Left cardiac atrium (tissue), 4 donors: ENCODE measurements around the gene TMA7B. TPM values are rescaled to one million over a fixed set of nuclear protein-coding genes. Genes with fewer than 3 reads are reported as not detected.
A peak's percentile ranks its signal among the peaks of the same experiment; 100 is the strongest.

Source experiments
- ATAC-seq, 2 donors: fragments of 200-7000 bp; cut with Tn5 transposase; one replicate each; pipeline ENCODE4 v1.9.1; 2020; ENCODE audit warnings: mild to moderate bottlenecking in 2 of 2, moderate library complexity in 2 of 2
- DNase-seq: peaks from one replicate; pipeline ENCODE4 v3.0.0-alpha.2; 2020
- intact Hi-C, 2 donors: fragments of 100-400 bp; cut with DNase I; formaldehyde crosslinking; loops; one replicate each; pipeline versions ENCODE4 v1.14.1 to v1.15.1; 2022 to 2023
- total RNA-seq, 2 donors: library from RNA; stranded (reverse); fragmentation: NEBNext Ultra II Directional; extraction: Animal tissue kit (Norgen Biotek cat#: 25700); gene quantifications; one replicate each; pipeline ENCODE4 v1.2.1, GENCODE V29; 2021
- donor health status: DM: no; HTN: yes; CAD: no.
- donor health status: DM: no; HTN: yes; CAD: no; lungs with severe emphysema.
- donor health status: DM: yes; HTN: yes; CAD: no.
- donor health status: Dilated cardiomyopathy.

The TMA7B gene
- total RNA-seq, 2 donors from 2014 or later, result not detected

DNA sequence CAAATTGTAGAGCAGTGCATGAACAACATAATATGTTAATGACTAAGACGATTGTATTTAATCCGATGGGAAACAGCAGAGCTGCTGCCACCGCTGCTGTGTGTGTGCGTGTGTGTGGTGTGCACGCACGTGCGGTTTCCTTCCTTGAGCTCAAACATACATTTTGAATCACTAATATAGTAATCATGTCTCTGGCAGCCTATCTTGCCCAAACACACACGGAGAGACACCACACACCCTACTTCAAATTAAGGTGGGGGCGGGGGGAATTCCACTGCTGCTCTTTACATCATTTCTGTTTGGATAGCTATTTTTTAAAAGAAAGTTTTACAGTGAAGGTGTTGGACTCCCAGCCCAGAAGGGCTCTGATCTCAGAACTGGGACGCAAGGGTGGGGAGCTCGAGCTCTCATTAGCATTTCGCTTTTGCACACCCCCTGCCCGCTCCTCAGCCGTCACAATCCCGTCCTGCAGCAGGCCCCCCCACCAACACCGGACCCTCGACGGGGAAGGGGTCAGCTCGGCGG lies 33.9 kb downstream of the TMA7B start:
- ATAC-seq, result no peak
- intact Hi-C loops, result no loop called here

DNA sequence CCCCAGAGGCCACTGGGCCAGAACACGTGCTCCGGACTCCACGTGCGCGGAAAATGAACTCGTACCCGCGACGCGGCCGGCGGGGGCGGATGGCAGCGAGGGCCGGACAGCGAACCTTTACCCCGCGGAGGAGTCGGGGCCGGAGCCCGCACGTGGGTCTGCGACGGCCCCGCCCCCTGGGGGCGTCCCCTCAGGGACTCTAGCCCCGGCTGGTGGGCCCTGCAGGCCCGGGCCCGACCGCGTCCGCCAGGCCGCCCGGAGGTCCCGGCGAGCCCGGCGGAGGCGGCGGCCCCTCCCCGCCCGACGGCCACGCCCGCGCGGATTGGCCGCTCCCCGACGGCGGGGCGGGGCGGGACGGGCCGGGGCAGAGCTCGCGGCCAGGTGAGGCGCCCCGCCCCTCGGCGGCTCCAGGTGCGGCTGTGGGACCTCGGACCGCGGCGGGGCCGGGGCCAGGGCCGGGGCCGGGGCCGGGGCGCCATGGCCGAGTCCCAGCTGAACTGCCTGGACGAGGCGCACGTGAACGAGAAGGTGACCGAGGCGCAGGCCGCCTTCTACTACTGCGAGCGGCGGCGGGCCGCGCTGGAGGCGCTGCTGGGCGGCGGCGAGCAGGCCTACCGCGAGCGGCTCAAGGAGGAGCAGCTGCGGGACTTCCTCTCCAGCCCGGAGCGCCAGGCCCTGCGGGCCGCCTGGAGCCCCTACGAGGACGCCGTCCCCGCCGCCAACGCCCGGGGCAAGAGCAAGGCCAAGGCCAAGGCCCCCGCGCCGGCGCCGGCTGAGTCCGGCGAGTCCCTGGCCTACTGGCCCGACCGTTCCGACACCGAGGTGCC lies 34.6 kb downstream of the TMA7B start, which contains the start of gene FAM83F:
Gene FAM83F, plus strand, starts transcription at position 389 of the 827 bp plus-strand sequence. Its CDS starts 89 bp downstream, at position 478.
- no peak for DNase-seq
- intact Hi-C loops, result no loop called here
- ATAC-seq, result peak; percentile 39 to 52

More for the DNA sequence above, 33.9 kb downstream of the TMA7B start:
- no peak for DNase-seq

DNA sequence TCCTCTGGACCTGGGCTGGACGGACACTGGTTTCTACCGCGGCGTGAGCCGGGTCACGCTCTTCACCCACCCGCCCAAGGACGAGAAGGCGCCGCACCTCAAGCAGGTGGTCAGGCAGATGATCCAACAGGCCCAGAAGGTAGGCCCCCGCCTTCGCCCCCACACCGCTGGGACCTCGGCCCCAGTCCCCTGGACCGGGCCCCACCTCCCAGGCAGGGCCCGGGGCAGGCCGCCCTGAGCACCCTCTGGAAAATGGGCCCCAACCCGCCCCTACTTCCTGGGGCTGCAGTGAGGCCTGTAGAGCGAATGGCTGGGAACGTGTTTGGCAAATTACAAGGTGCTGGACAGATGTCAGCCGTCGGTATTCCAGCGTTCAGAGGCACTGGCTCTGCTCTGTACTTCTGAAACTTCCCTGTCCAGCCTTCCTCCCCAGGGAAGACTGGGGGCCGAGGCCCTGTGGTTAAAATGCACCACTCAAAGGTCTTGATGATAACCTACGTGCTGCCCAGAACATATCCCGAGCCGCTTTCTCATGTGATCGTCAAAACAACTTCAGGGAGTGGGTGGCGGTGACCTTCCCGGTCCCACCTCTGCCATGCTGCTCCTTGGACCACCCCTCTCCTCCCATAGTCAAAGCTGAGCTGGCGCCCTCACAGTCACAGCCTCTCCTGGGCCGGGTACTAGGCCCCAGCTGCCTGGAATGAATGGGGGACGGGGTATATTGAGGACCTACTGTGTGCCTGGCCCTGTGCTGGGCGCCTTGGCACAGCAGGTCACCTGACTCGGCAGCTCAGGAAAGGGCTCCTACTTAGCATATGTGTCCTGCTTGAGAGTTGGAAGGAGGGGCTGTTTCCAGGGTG lies 35.4 kb downstream of the TMA7B start:
- DNase-seq, result no peak
- intact Hi-C loops, result no loop called here
- ATAC-seq, result peak in 1 of 2 donors; percentile 13

DNA sequence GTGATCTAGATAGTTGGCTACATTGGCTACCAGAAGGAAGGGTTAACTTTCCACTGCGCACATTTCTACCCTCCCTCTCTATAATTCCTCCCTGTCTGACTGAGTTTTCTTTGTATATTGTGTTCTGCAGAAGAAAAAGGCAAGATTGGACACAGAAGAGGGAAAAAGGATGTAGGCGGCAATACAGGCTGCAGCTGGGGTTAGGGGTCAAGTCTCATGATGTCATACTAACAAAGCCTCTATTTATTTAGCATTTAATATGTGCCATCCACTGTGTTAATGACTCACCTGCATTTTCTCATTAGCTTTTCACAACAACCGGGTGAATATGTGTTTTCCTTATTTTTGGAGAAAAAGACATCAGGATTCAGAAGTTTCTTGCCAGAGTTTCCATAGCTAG lies 36.5 kb downstream of the TMA7B start:
- intact Hi-C loops, result no loop called here
- DNase-seq (no peak), ATAC-seq (no peak)

- no peak for DNase-seq
- ATAC-seq, result no peak
- intact Hi-C loops, result no loop called here
These were observed 37.2 kb downstream of the TMA7B start for GRCh38 chr22:39997421-39997820.

GRCh38 chr22:39997939-39998726 lies 37.9 kb downstream of the TMA7B start:
- DNase-seq (no peak), ATAC-seq (peak; percentile 35 to 38)
- intact Hi-C loops, result no loop called here

DNA sequence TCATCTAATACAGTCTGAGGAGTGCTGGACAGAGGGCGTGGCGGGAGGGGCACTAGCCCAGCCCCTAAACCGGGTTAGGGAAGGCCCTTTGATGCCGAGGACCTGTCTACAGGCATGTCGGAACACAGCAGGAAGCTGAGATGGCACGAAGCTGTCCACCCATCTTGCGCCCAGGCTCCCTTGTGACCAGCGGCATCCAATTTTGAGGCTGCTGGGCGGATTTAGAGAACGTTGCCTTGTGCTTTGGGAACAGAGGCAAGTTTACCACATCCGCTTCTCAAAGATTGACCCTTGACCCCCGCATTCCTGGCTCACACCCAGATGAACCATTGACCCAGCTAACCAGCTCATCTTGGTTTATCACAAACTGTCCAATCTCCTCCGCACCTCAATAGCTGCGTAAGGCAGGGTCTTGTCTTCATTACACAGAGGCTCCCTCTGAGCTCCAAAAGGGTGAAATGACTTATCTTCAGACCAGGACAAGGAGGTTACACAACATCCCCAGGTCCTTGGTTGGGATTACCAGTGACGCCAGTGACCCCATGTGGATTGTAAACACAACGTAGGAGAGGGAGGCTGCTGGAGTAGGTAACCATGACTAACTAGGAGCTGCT lies 39.1 kb downstream of the TMA7B start:
- DNase-seq (no peak), ATAC-seq (no peak)
- intact Hi-C loops, result no loop called here

DNA sequence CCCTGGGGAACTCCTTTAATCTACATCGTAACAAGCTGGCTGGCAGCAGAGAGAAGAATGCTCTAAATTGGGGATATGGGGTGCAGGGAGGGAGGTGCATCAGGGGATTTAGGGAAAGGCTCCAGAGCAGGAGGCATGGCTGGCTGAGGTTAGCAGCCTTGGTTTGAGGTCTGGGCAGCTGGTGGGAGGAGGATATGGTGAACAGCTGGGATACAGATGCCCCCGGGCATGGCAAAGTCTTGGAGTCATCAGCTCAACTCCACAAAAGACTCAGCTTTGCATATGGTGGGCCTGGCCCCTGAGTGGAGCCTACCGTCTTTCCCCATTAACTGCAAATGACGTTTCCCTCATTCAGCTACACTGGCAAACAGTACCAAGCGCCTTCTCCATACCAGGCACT lies 40.0 kb downstream of the TMA7B start:
- DNase-seq (no peak), ATAC-seq (no peak)
- intact Hi-C loops, result loop anchor here in 1 of 2 donors (10.0 kb wide), 1 partner anchor 65 kb away; no protein-coding TSS in a partner anchor

GRCh38 chr22:40001106-40001505 lies 40.9 kb downstream of the TMA7B start:
- intact Hi-C loops, result loop anchor here in 1 of 2 donors (10.0 kb wide), 1 partner anchor 66 kb away; no protein-coding TSS in a partner anchor
- ATAC-seq (no peak), DNase-seq (no peak)

DNA sequence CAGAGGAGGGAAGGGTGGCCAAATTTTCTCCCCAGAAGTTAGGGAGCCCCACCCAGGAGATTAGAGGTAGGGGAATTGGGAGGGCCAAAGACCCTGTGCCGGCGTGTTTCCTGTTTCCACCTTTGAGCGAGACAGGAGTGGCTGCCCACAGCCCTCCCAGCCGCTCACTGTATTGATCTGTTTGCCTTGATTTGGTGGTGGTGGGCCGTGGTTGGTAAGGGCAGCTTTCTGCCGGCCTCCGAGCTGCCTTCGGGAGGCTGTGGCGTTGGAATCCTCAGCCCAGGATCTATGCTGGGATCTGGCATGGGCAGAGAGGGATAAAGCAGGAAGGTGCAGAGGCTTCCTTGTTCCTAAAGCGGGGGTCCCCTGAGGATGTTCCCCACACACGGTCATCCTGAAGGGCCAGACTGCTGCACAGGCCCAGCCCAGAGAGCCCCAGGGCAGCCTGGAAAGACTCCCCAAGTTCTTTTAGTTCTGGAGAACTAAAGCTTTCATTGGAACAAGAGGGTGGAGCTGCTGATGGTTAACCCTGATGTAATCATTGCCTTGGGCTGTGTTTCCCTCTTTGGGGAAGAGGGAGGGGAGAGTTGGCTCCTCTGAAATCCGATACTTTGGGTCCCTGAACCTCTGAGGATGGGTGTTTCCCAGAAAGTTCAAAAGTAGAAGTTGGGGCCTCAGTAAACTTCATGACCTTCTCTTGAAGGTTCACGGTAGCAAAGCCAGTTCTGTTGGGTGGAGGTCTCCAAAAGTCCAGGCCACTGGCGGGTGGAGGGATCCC lies 41.8 kb downstream of the TMA7B start:
- intact Hi-C loops, result loop anchor here in 1 of 2 donors (10.0 kb wide), 1 partner anchor 67 kb away; no protein-coding TSS in a partner anchor
- ATAC-seq (no peak), DNase-seq (no peak)

DNA sequence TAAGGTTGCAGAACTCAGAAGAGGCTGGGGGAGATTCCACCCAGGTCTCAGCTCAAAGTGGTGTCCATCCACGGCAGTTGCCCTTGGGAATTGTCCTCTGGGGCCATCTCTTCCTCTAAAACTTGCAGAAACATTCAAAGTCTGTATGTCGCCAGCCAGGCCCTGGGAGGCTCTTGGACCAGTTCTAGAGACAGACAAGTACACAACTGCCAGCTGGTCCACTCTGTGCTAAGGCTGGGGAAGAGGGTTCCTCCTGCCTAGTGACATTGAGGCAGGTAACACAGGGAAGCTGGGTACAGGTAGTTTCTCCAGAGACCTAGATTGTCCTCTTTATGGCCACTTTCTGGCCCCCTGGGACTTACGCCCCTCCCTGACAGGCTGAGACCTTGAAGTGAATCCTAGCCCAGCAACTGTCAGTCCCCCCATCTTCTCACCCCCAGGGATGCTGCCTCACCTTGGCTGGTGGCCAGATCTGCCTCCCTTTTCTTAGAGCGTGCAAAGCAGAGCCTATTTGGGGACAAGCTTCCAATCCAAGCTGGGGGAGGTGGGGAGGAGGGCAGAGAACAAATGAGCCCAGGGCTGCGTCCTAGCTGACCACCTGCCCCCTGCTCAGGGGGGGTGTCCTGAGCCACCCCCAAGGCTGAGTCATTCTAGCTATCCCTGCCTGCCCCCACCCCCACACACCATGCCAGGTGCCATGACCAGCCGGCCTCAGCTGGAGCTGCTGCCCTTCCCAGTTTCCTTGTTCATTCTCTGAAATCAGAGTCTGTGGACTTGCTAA lies 42.9 kb downstream of the TMA7B start:
- intact Hi-C loops, result loop anchor here in 1 of 2 donors (10.0 kb wide), 1 partner anchor 68 kb away; no protein-coding TSS in a partner anchor
- ATAC-seq, result no peak
- DNase-seq, result no peak

GRCh38 chr22:40004836-40005235 lies 44.6 kb downstream of the TMA7B start:
- intact Hi-C loops, result loop anchor here in 1 of 2 donors (10.0 kb wide), 1 partner anchor 70 kb away; no protein-coding TSS in a partner anchor
- ATAC-seq, result no peak
- no peak for DNase-seq

DNA sequence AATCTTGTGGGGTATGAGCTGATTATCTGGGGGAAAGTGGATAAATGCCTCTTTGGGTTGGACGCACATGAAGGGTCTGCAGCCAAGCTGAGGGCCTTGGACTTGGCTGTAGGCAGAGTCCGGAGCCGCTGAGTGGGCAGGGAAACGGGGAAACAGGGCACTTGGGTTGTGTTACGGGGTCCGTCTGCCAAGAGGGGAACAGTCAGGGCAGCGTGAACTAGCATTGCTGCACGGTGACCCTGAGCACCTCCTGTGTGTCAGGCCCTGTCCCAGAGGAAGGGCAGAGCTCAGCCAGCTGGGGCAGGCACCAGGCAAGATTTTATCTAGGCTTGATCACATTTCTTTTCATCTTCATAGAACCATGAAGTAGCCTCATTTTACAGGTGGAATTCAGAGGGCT lies 46.4 kb downstream of the TMA7B start:
- ATAC-seq, result no peak
- no peak for DNase-seq
- intact Hi-C loops, result loop anchor here in 1 of 2 donors (10.0 kb wide), 1 partner anchor 72 kb away; no protein-coding TSS in a partner anchor

- intact Hi-C loops, result loop anchor here in 1 of 2 donors (10.0 kb wide), 1 partner anchor 73 kb away; no protein-coding TSS in a partner anchor
- no peak for ATAC-seq
- no peak for DNase-seq
These were observed 47.9 kb downstream of the TMA7B start for GRCh38 chr22:40007853-40008710.

DNA sequence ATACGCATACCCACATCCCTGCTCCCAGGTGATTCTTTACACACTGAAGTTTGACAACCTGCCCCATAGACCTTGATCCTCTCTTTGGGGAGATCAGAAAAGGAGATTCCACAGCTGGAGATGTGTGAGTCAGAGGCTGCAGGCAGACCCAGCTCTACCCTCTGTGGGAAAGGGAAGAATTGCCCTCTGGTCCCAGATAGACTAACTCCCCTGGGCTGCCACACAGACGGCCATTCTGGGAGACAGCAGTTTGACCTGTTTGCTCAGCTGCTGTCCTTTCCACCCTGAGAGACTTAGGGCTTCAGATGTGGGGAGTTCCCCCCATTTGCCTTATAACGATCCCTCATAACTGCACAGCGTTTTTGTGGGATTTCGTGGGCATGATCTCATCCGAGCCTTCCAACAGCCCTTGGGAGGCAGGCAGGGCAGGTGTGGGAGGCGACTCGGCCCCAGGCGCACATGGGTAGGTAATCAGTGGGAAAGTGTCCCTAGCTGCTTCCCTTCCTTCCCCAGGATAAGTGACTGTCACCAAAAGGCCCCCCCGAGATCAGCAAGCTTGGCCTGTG lies 48.6 kb downstream of the TMA7B start:
- intact Hi-C loops, result loop anchor here in 1 of 2 donors (10.0 kb wide), 1 partner anchor 74 kb away; no protein-coding TSS in a partner anchor
- ATAC-seq, result no peak

More for the DNA sequence above, 48.6 kb downstream of the TMA7B start:
- no peak for DNase-seq
